Measurements from ENCODE around the gene FBLN1.
A peak's percentile ranks its signal among the peaks of the same experiment; 100 is the strongest.

FBLN1 gene

DNA sequence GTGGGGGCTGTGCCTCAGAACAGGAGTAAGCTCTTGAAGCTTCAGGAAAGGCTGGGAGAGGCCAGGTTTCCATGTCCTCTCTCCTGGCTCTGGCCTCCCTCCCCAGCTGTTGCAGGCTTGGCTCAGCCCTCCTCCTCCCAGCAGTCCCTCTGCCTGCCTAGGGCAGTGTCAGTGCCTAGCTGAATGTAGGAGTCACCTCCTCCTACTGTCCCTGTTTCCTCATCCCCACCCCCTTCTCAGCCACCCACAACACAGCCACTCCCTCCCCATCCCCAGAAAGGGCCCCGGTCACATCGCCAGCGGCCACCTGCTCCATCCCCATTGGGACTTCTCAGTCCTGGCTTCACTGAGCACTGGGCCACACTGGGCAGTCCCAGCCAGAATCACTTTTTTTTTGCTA is 2.9 kb upstream of the FBLN1 start:
- Histone ChIP-seq H3K27me3 (ENCODE audit: control insufficient read depth, insufficient read depth, low read length) (no peaks in the 10 kb centered on the region), H3K4me1 (no peaks in the 10 kb centered on the region), H3K79me2 (peaks cover 9% of the 10 kb centered on the region), H2AFZ (no peak overlapping the region), H3K9me3 (ENCODE audit: control insufficient read depth, low read length) (no peaks in the 10 kb centered on the region), H3K4me3 (ENCODE audit: low read depth, low read length) (no peak overlapping the region), H3K4me2 (ENCODE audit: low read length) (no peak overlapping the region), H3K36me3 (ENCODE audit: control insufficient read depth, insufficient read depth, low read length) (no peaks in the 10 kb centered on the region), H3K27ac (no peak overlapping the region), H3K9ac (no peak overlapping the region)
- TF ChIP-seq, protein P1, sequence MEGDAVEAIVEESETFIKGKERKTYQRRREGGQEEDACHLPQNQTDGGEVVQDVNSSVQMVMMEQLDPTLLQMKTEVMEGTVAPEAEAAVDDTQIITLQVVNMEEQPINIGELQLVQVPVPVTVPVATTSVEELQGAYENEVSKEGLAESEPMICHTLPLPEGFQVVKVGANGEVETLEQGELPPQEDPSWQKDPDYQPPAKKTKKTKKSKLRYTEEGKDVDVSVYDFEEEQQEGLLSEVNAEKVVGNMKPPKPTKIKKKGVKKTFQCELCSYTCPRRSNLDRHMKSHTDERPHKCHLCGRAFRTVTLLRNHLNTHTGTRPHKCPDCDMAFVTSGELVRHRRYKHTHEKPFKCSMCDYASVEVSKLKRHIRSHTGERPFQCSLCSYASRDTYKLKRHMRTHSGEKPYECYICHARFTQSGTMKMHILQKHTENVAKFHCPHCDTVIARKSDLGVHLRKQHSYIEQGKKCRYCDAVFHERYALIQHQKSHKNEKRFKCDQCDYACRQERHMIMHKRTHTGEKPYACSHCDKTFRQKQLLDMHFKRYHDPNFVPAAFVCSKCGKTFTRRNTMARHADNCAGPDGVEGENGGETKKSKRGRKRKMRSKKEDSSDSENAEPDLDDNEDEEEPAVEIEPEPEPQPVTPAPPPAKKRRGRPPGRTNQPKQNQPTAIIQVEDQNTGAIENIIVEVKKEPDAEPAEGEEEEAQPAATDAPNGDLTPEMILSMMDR (IDR thresholded peaks at IDR 0.05) = no peak

DNA sequence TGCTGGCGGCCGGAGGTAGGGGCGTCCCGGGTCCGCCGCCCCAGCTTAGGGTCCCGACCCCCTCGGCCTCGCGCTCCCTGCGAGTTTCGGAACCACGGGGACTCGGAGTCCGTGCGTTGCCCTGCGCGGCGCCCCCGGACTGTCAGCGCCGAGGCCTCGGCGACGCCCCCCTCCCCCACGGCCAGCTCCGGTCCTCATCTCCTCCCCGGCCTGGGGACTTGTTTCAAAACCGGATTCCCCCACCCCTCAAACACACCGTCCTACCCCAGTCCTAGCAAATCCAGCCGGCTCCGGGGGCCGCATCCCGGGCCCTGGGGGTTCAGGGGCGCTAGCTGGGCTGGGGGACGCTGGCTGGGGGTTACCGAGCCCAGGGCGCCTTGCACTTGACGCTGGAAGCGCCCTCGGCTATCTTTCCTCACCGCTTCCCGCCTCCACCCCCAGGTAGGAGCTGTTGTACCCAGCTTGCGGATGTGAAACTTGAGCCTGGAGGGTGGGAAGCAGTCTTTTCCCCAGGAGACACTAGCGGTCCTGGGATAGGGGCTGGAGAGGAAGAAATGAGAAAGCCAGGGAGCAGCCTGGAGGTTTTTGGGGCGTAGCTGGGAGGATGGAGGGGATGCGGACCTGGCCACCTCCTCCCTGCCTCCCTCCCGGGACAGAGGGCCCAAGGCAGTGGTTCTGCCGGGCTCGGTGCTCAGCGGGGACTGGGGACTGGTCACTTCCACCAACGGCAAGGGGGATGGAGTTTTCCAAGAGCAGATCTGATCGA is 550 bp downstream of the FBLN1 start:
- Histone ChIP-seq H3K9me3 (ENCODE audit: control insufficient read depth, low read length) (no peaks in the 10 kb centered on the region), H3K27me3 (ENCODE audit: control insufficient read depth, insufficient read depth, low read length) (no peaks in the 10 kb centered on the region), H3K4me2 (ENCODE audit: low read length) (peak overlapping the region; percentile 89), H3K4me3 (ENCODE audit: low read depth, low read length) (peak overlapping the region; percentile 81), H2AFZ (no peak overlapping the region), H3K4me1 (peaks cover 16% of the 10 kb centered on the region), H3K79me2 (peaks cover 11% of the 10 kb centered on the region), H3K27ac (peak overlapping the region; percentile 95), H3K9ac (peak overlapping the region; percentile 93), H3K36me3 (ENCODE audit: control insufficient read depth, insufficient read depth, low read length) (no peaks in the 10 kb centered on the region)
- TF ChIP-seq, protein P1 (IDR thresholded peaks at IDR 0.05) = no peak

DNA sequence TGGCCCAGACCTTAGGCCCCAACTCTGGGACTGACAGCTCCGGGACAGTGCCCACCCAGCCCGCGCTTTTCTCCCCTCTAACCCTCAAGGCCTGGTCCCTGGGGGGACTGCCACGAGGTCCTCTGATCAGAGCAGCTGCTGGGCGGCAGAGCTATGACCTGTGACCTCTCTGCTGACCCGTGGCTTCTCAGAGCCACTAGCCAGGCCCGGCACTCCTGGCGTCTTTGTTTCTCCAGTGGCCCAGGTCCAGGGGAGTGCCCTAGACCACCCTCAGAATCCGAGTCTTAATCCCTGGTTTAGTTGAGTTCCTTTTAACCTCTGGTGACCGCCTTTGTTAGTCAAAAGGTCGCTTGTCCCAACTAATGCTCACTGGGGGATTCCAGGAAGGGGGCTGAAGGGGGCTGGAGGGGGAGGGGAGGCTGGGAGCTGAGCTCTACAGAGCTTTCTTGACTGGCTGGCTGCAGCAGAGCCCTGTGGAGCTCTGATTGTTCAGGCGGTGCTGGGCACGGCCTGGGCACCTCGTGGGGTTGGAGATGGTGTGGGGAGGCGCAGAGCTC is 1.2 kb downstream of the FBLN1 start:
- Histone ChIP-seq H3K4me2 (ENCODE audit: low read length) (peak overlapping the region; percentile 89), H3K79me2 (peaks cover 11% of the 10 kb centered on the region), H3K27me3 (ENCODE audit: control insufficient read depth, insufficient read depth, low read length) (no peaks in the 10 kb centered on the region), H3K36me3 (ENCODE audit: control insufficient read depth, insufficient read depth, low read length) (no peaks in the 10 kb centered on the region), H3K9me3 (ENCODE audit: control insufficient read depth, low read length) (no peaks in the 10 kb centered on the region), H3K4me3 (ENCODE audit: low read depth, low read length) (peak overlapping the region; percentile 81), H3K27ac (peak overlapping the region; percentile 95), H3K4me1 (peaks cover 21% of the 10 kb centered on the region), H3K9ac (peak overlapping the region; percentile 93), H2AFZ (no peak overlapping the region)
- TF ChIP-seq, protein P1 (IDR thresholded peaks at IDR 0.05) = no peak

DNA sequence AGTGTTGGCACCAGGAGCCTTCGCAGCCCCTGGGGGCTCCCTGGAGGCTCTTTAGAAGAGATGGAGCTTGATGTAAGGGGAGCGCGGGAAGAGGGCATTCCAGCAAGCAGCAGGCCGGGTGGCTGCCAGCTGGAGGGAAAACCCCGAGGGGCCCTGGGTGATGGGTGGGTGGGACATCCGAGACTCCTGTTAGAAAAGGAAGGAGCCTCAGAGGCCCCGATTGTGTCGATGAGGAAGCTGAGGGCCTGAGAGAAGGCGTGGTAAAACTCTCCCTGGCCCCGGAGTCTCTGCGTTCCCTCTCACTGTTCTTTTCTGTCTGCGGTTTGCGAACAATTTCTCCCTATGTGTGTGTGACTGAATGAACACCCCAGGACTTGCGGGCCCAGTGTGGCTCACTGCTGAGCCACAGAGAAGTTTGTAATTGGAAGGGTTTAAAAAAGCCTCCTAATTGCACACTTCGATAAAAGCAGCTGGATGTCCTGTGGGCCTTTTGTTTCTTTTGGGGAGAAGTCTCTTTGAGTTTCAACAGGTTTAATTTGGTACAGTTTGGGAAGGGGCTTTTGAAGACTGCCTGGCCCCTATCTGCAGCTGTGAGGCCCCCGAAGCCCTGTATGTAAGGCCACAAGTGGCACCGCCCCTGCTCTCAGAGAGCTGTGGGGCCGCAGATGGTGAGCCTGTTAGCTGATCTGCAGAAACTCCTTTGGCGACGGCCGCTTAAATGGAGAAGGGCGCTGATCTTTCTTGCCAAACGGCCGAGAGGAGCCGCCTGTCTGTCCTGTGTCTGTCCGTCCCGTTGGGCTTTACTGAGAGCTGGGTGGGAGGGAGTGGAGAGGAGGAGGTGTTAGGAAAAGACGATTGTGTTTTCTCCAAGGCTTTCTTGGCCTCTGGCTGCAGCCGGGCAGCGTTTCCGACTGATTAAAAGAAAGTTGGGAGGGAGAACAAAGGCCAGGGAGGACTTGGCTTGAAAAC is 2.0 kb downstream of the FBLN1 start:
- H3K27me3 ChIP-seq (ENCODE audit: control insufficient read depth, insufficient read depth, low read length) = no peaks in the 10 kb centered on the region
- peaks cover 21% of the 10 kb centered on the region for H3K4me1 ChIP-seq
- H3K79me2 ChIP-seq = peaks cover 11% of the 10 kb centered on the region
- H3K4me3 ChIP-seq (ENCODE audit: low read depth, low read length) = peak overlapping the region; percentile 81
- H3K9ac ChIP-seq = peak overlapping the region; percentile 93
- TF ChIP-seq, protein P1 (IDR thresholded peaks at IDR 0.05) = no peak
- no peak overlapping the region for H2AFZ ChIP-seq
- peak overlapping the region; percentile 95 for H3K27ac ChIP-seq
- H3K36me3 ChIP-seq (ENCODE audit: control insufficient read depth, insufficient read depth, low read length) = no peaks in the 10 kb centered on the region
- no peaks in the 10 kb centered on the region for H3K9me3 ChIP-seq (ENCODE audit: control insufficient read depth, low read length)
- peak overlapping the region; percentile 89 for H3K4me2 ChIP-seq (ENCODE audit: low read length)
